ENCODE results near the gene C14orf180.

C14orf180 gene

GRCh38 chr14:104599446-104599845 is 19.9 kb downstream of the C14orf180 start:
- H3K4me3 ChIP-seq (ENCODE audit: low read depth in 1 of 2, low read length in 2 of 2), result no peak overlapping the region
- H3K36me3 ChIP-seq (ENCODE audit: insufficient read depth, low read length), result no peaks in the 10 kb centered on the region
- peaks cover 16 to 50% of the 10 kb centered on the region in 2 donors for H3K27me3 ChIP-seq (ENCODE audit: control insufficient read depth in 1 of 2, insufficient read depth in 2 of 2, low read length in 2 of 2)
- no peak overlapping the region for H3K27ac ChIP-seq (ENCODE audit: low read depth, low read length)
- no peaks in the 10 kb centered on the region for H3K9me3 ChIP-seq (ENCODE audit: low read length)
- H3K9ac ChIP-seq (ENCODE audit: low read length), result no peak overlapping the region
- H3K4me1 ChIP-seq (ENCODE audit: insufficient read depth, low read length), result no peaks in the 10 kb centered on the region

GRCh38 chr14:104600141-104600643 is 20.6 kb downstream of the C14orf180 start:
- no peak overlapping the region for H3K4me3 ChIP-seq (ENCODE audit: low read depth in 1 of 2, low read length in 2 of 2)
- peaks cover 20 to 51% of the 10 kb centered on the region in 2 donors for H3K27me3 ChIP-seq (ENCODE audit: control insufficient read depth in 1 of 2, insufficient read depth in 2 of 2, low read length in 2 of 2)
- H3K9me3 ChIP-seq (ENCODE audit: low read length), result no peaks in the 10 kb centered on the region
- no peak overlapping the region for H3K27ac ChIP-seq (ENCODE audit: low read depth, low read length)
- H3K9ac ChIP-seq (ENCODE audit: low read length), result no peak overlapping the region
- H3K4me1 ChIP-seq (ENCODE audit: insufficient read depth, low read length), result no peaks in the 10 kb centered on the region
- no peaks in the 10 kb centered on the region for H3K36me3 ChIP-seq (ENCODE audit: insufficient read depth, low read length)

GRCh38 chr14:104600805-104601204 is 21.2 kb downstream of the C14orf180 start:
- Histone ChIP-seq H3K4me3 (ENCODE audit: low read depth in 1 of 2, low read length in 2 of 2) (no peak overlapping the region), H3K4me1 (ENCODE audit: insufficient read depth, low read length) (no peaks in the 10 kb centered on the region), H3K9ac (ENCODE audit: low read length) (no peak overlapping the region), H3K27me3 (ENCODE audit: control insufficient read depth in 1 of 2, insufficient read depth in 2 of 2, low read length in 2 of 2) (peaks cover 22 to 52% of the 10 kb centered on the region in 2 donors), H3K27ac (ENCODE audit: low read depth, low read length) (no peak overlapping the region), H3K9me3 (ENCODE audit: low read length) (no peaks in the 10 kb centered on the region), H3K36me3 (ENCODE audit: insufficient read depth, low read length) (no peaks in the 10 kb centered on the region)

- Histone ChIP-seq H3K4me3 (ENCODE audit: low read depth in 1 of 2, low read length in 2 of 2) (no peak overlapping the region), H3K27ac (ENCODE audit: low read depth, low read length) (no peak overlapping the region), H3K9ac (ENCODE audit: low read length) (no peak overlapping the region), H3K4me1 (ENCODE audit: insufficient read depth, low read length) (no peaks in the 10 kb centered on the region), H3K36me3 (ENCODE audit: insufficient read depth, low read length) (no peaks in the 10 kb centered on the region), H3K9me3 (ENCODE audit: low read length) (no peaks in the 10 kb centered on the region), H3K27me3 (ENCODE audit: control insufficient read depth in 1 of 2, insufficient read depth in 2 of 2, low read length in 2 of 2) (peaks cover 22 to 52% of the 10 kb centered on the region in 2 donors)
Measured at GRCh38 chr14:104601786-104602185, 22.2 kb downstream of the C14orf180 start.

- Histone ChIP-seq H3K4me1 (ENCODE audit: insufficient read depth, low read length) (no peaks in the 10 kb centered on the region), H3K27me3 (ENCODE audit: control insufficient read depth in 1 of 2, insufficient read depth in 2 of 2, low read length in 2 of 2) (peaks cover 22 to 52% of the 10 kb centered on the region in 2 donors), H3K9ac (ENCODE audit: low read length) (no peak overlapping the region)
Measured at GRCh38 chr14:104602315-104602932, 22.9 kb downstream of the C14orf180 start.

GRCh38 chr14:104602933-104603325 is 23.4 kb downstream of the C14orf180 start:
- Histone ChIP-seq H3K27ac (ENCODE audit: low read depth, low read length) (no peak overlapping the region), H3K4me1 (ENCODE audit: insufficient read depth, low read length) (no peaks in the 10 kb centered on the region), H3K4me3 (ENCODE audit: low read depth in 1 of 2, low read length in 2 of 2) (no peak overlapping the region), H3K9ac (ENCODE audit: low read length) (no peak overlapping the region), H3K27me3 (ENCODE audit: control insufficient read depth in 1 of 2, insufficient read depth in 2 of 2, low read length in 2 of 2) (peaks cover 22 to 52% of the 10 kb centered on the region in 2 donors), H3K36me3 (ENCODE audit: insufficient read depth, low read length) (no peaks in the 10 kb centered on the region), H3K9me3 (ENCODE audit: low read length) (no peaks in the 10 kb centered on the region)

More at GRCh38 chr14:104602315-104602932, 22.9 kb downstream of the C14orf180 start:
- Histone ChIP-seq H3K27ac (ENCODE audit: low read depth, low read length) (no peak overlapping the region), H3K9me3 (ENCODE audit: low read length) (no peaks in the 10 kb centered on the region), H3K36me3 (ENCODE audit: insufficient read depth, low read length) (no peaks in the 10 kb centered on the region), H3K4me3 (ENCODE audit: low read depth in 1 of 2, low read length in 2 of 2) (no peak overlapping the region)

GRCh38 chr14:104603711-104604401 is 24.3 kb downstream of the C14orf180 start:
- H3K27ac ChIP-seq (ENCODE audit: low read depth, low read length), result no peak overlapping the region
- H3K27me3 ChIP-seq (ENCODE audit: control insufficient read depth in 1 of 2, insufficient read depth in 2 of 2, low read length in 2 of 2), result peaks cover 22 to 52% of the 10 kb centered on the region in 2 donors
- no peak overlapping the region for H3K4me3 ChIP-seq (ENCODE audit: low read depth in 1 of 2, low read length in 2 of 2)

GRCh38 chr14:104604458-104605449 is 25.2 kb downstream of the C14orf180 start, which contains the start of gene TMEM179:
Gene TMEM179 (minus strand): TSS chr14:104604772. CDS start chr14:104604741, 31 bp downstream.
- Histone ChIP-seq H3K4me1 (ENCODE audit: insufficient read depth, low read length) (no peaks in the 10 kb centered on the region), H3K9ac (ENCODE audit: low read length) (no peak within 1 kb of the TSS)

More at GRCh38 chr14:104603711-104604401, 24.3 kb downstream of the C14orf180 start:
- Histone ChIP-seq H3K36me3 (ENCODE audit: insufficient read depth, low read length) (no peaks in the 10 kb centered on the region), H3K9me3 (ENCODE audit: low read length) (no peaks in the 10 kb centered on the region), H3K4me1 (ENCODE audit: insufficient read depth, low read length) (no peaks in the 10 kb centered on the region), H3K9ac (ENCODE audit: low read length) (no peak overlapping the region)

DNA sequence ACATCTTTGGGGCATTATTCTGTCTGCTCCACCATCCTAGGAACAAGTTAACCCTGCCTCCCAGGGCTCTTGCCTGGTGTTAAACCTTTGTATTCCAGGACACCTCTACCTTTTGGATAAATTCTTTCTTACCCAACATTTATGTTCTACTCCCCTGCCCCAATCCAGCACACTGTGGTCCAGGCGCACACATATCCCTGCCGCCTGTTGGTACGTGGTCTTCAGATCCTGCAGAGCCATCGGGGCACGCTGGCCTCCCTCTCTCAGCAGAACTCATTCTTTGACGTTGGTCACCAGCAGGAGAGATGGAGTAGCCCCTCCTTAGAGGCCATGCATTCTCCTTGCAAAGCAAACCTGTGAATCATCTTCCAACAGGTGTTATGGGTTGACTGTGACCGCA is 30.1 kb downstream of the C14orf180 start:
- no peak overlapping the region for H3K27ac ChIP-seq (ENCODE audit: low read depth, low read length)
- no peak overlapping the region for H3K4me3 ChIP-seq (ENCODE audit: low read depth in 1 of 2, low read length in 2 of 2)
- no peak overlapping the region for H3K9ac ChIP-seq (ENCODE audit: low read length)
- H3K4me1 ChIP-seq (ENCODE audit: insufficient read depth, low read length), result no peaks in the 10 kb centered on the region
- no peaks in the 10 kb centered on the region for H3K9me3 ChIP-seq (ENCODE audit: low read length)
- H3K36me3 ChIP-seq (ENCODE audit: insufficient read depth, low read length), result no peaks in the 10 kb centered on the region
- H3K27me3 ChIP-seq (ENCODE audit: control insufficient read depth in 1 of 2, insufficient read depth in 2 of 2, low read length in 2 of 2), result peaks cover 6 to 9% of the 10 kb centered on the region in 2 donors

More at GRCh38 chr14:104604458-104605449, 25.2 kb downstream of the C14orf180 start, which contains the start of gene TMEM179:
- Histone ChIP-seq H3K9me3 (ENCODE audit: low read length) (no peaks in the 10 kb centered on the region), H3K36me3 (ENCODE audit: insufficient read depth, low read length) (no peaks in the 10 kb centered on the region), H3K4me3 (ENCODE audit: low read depth in 1 of 2, low read length in 2 of 2) (no peak within 1 kb of the TSS), H3K27me3 (ENCODE audit: control insufficient read depth in 1 of 2, insufficient read depth in 2 of 2, low read length in 2 of 2) (peaks cover 22 to 48% of the 10 kb centered on the region in 2 donors), H3K27ac (ENCODE audit: low read depth, low read length) (no peak within 1 kb of the TSS)

DNA sequence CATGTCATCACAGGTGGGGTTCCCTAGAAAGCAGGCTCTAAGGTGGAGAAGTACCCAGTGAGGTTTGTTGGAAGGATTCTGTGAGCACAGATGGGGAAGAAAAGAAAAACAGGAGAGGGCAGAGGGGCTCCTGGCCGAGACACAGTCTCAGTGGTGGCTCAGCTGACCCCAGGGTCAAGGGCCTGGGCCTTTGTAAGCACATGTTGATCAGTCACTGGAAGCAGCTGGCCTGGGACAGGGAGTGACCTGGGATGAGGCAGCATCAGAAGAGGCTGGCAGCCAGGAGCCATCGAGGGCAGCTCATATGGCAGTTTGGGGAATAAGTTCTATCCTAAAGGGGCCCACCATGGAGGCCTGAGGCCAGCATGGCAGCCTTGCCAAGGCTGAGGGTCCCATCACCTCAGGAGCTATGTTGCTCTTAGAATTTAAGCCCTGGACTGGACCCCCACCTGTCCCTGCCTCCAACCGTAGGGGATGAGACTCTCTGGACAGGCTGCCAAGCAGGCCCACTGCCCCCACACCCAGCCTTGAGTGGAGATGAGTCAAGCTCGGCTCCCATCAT is 31.3 kb downstream of the C14orf180 start:
- Histone ChIP-seq H3K4me3 (ENCODE audit: low read depth in 1 of 2, low read length in 2 of 2) (no peak overlapping the region), H3K9ac (ENCODE audit: low read length) (no peak overlapping the region), H3K27me3 (ENCODE audit: control insufficient read depth in 1 of 2, insufficient read depth in 2 of 2, low read length in 2 of 2) (peaks cover 0 to 4% of the 10 kb centered on the region in 2 donors), H3K36me3 (ENCODE audit: insufficient read depth, low read length) (no peaks in the 10 kb centered on the region), H3K27ac (ENCODE audit: low read depth, low read length) (no peak overlapping the region), H3K9me3 (ENCODE audit: low read length) (no peaks in the 10 kb centered on the region), H3K4me1 (ENCODE audit: insufficient read depth, low read length) (no peaks in the 10 kb centered on the region)
